ENCODE measurements around the gene SLC12A2.

The SLC12A2 gene

DNA sequence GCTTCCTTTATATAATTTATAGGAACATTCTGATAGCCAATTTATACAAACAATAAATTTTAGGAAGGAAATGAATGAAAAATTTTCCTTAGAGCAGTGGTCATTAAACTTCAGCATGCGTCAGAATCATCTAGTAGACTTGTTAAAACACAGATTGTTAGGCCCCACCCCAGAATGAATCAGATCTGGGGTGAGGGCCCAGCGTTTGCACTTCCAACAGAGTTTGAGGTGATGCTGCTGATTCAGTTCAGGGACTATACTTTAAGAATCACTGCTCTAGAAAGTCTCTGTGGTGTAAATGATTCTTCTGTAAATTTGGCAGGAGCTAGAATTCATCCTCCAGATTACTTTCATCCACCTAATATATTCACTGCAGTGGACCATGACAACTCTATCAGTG lies 80.4 kb downstream of the SLC12A2 start:
- no peaks in the 10 kb centered on the region for H3K79me2 ChIP-seq (ENCODE audit: low read length)
- H2AFZ ChIP-seq (ENCODE audit: low read depth, low read length) = no peak overlapping the region
- no peaks in the 10 kb centered on the region for H3K9me3 ChIP-seq (ENCODE audit: insufficient read depth, low read length)
- no peaks in the 10 kb centered on the region for H3K36me3 ChIP-seq (replicated peaks; ENCODE audit: low read depth, low read length)
- H4K20me1 ChIP-seq (ENCODE audit: insufficient read depth, low read length) = no peaks in the 10 kb centered on the region
- H3K4me2 ChIP-seq (ENCODE audit: low read length) = no peak overlapping the region
- no peak overlapping the region for H3K27ac ChIP-seq (ENCODE audit: low read length)
- TF ChIP-seq EZH2phosphoT487 (IDR thresholded peaks at IDR 0.05; ENCODE audit: low read depth) = no peak
- TF ChIP-seq, protein P1, sequence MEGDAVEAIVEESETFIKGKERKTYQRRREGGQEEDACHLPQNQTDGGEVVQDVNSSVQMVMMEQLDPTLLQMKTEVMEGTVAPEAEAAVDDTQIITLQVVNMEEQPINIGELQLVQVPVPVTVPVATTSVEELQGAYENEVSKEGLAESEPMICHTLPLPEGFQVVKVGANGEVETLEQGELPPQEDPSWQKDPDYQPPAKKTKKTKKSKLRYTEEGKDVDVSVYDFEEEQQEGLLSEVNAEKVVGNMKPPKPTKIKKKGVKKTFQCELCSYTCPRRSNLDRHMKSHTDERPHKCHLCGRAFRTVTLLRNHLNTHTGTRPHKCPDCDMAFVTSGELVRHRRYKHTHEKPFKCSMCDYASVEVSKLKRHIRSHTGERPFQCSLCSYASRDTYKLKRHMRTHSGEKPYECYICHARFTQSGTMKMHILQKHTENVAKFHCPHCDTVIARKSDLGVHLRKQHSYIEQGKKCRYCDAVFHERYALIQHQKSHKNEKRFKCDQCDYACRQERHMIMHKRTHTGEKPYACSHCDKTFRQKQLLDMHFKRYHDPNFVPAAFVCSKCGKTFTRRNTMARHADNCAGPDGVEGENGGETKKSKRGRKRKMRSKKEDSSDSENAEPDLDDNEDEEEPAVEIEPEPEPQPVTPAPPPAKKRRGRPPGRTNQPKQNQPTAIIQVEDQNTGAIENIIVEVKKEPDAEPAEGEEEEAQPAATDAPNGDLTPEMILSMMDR (IDR thresholded peaks at IDR 0.05; ENCODE audit: low read depth, low read length) = no peak
- H3K4me1 ChIP-seq (ENCODE audit: low read length) = no peaks in the 10 kb centered on the region
- no peak overlapping the region for H3K4me3 ChIP-seq (ENCODE audit: low read length)
- no peaks in the 10 kb centered on the region for H3K27me3 ChIP-seq (ENCODE audit: low read depth, low read length)
- no peak overlapping the region for H3K9ac ChIP-seq (ENCODE audit: low read length)

DNA sequence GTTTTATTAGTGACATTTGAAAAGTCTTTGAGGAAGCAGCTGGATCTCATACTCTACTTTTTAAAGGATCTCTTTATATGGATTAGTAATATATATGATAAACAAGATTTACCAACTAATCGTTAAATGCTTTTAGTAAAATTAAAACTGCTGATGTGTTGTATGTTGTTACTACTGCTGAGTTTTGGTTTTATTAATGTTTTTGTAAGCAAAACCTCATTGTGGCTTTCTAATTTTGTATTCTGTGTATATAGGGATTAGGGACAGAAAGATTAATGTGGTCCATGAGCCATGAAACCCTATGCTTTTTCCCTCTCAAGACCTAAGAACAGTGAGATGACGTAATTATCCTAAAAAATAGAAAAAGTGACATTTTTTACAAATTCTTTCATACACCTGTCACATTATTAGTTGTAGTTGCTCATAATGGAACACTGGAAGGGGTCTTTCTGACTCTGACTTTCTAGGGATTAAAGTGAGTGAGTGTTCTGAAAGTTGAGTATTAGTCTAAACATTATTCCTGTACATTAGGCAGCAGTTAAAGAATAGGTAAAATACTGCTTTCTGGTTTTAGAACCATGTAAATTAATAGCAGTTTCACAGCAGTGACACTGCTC lies 85.9 kb downstream of the SLC12A2 start:
- TF ChIP-seq EZH2phosphoT487 (IDR thresholded peaks at IDR 0.05; ENCODE audit: low read depth) = no peak
- TF ChIP-seq, protein P1 (IDR thresholded peaks at IDR 0.05; ENCODE audit: low read depth, low read length) = no peak
- Histone ChIP-seq H2AFZ (ENCODE audit: low read depth, low read length) (no peak overlapping the region), H3K9me3 (ENCODE audit: insufficient read depth, low read length) (no peaks in the 10 kb centered on the region)

DNA sequence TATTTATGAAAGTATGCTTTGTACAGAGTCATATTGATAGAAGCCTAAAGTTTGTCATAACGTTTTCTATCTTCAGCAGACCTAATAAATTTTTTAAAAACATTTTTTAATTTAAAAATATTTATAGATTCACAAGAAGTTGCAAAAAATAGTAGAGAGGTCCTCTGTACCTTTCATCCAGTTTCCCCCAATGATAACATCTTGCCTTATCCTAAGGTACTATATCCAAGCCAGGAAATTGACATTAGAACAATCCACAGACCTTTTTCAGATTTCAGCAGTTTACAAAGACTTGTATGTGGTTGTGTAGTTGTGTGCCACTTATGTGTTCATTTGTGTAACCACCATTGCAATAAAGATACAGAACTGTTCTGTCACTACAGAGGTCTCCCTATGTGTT lies 88.5 kb downstream of the SLC12A2 start:
- no peak for TF ChIP-seq EZH2phosphoT487 (IDR thresholded peaks at IDR 0.05; ENCODE audit: low read depth)
- TF ChIP-seq, protein P1 (IDR thresholded peaks at IDR 0.05; ENCODE audit: low read depth, low read length) = no peak
- H3K27me3 ChIP-seq (ENCODE audit: low read depth, low read length) = no peaks in the 10 kb centered on the region
- H2AFZ ChIP-seq (ENCODE audit: low read depth, low read length) = no peak overlapping the region
- H4K20me1 ChIP-seq (ENCODE audit: insufficient read depth, low read length) = no peaks in the 10 kb centered on the region
- no peak overlapping the region for H3K4me2 ChIP-seq (ENCODE audit: low read length)
- no peak overlapping the region for H3K9ac ChIP-seq (ENCODE audit: low read length)
- no peak overlapping the region for H3K4me3 ChIP-seq (ENCODE audit: low read length)
- no peaks in the 10 kb centered on the region for H3K79me2 ChIP-seq (ENCODE audit: low read length)
- no peaks in the 10 kb centered on the region for H3K9me3 ChIP-seq (ENCODE audit: insufficient read depth, low read length)
- no peak overlapping the region for H3K27ac ChIP-seq (ENCODE audit: low read length)
- H3K36me3 ChIP-seq (replicated peaks; ENCODE audit: low read depth, low read length) = no peaks in the 10 kb centered on the region
- no peaks in the 10 kb centered on the region for H3K4me1 ChIP-seq (ENCODE audit: low read length)

More for the DNA sequence above, 85.9 kb downstream of the SLC12A2 start:
- Histone ChIP-seq H3K9ac (ENCODE audit: low read length) (no peak overlapping the region), H3K27ac (ENCODE audit: low read length) (no peak overlapping the region), H3K27me3 (ENCODE audit: low read depth, low read length) (no peaks in the 10 kb centered on the region), H3K4me2 (ENCODE audit: low read length) (no peak overlapping the region), H3K36me3 (replicated peaks; ENCODE audit: low read depth, low read length) (no peaks in the 10 kb centered on the region), H4K20me1 (ENCODE audit: insufficient read depth, low read length) (no peaks in the 10 kb centered on the region), H3K4me1 (ENCODE audit: low read length) (no peaks in the 10 kb centered on the region), H3K4me3 (ENCODE audit: low read length) (no peak overlapping the region), H3K79me2 (ENCODE audit: low read length) (no peaks in the 10 kb centered on the region)

DNA sequence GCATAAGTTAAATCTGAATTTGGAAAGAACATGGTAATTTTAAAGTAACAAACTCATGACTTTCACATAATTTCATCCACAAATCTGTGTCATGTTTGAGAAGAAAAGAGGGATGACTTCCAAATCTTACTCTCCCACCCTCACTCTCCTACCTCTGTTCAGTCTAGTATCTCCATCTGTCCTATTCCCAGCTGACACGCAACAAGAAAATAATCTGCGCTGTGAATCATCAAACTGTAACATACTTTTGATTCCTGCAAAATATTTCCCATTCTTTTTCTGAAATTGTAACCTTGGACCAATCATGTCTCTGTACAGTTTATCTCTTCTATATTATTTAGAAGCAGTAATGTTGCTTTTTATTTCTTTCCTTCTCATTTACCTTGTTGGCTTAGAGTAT lies 91.4 kb downstream of the SLC12A2 start:
- Histone ChIP-seq H3K4me2 (ENCODE audit: low read length) (no peak overlapping the region), H3K9me3 (ENCODE audit: insufficient read depth, low read length) (no peaks in the 10 kb centered on the region), H4K20me1 (ENCODE audit: insufficient read depth, low read length) (no peaks in the 10 kb centered on the region), H3K9ac (ENCODE audit: low read length) (no peak overlapping the region), H3K27me3 (ENCODE audit: low read depth, low read length) (no peaks in the 10 kb centered on the region), H3K4me3 (ENCODE audit: low read length) (no peak overlapping the region), H3K36me3 (replicated peaks; ENCODE audit: low read depth, low read length) (no peaks in the 10 kb centered on the region), H2AFZ (ENCODE audit: low read depth, low read length) (no peak overlapping the region), H3K79me2 (ENCODE audit: low read length) (no peaks in the 10 kb centered on the region), H3K4me1 (ENCODE audit: low read length) (no peaks in the 10 kb centered on the region), H3K27ac (ENCODE audit: low read length) (no peak overlapping the region)
- TF ChIP-seq, protein P1 (IDR thresholded peaks at IDR 0.05; ENCODE audit: low read depth, low read length) = no peak
- TF ChIP-seq EZH2phosphoT487 (IDR thresholded peaks at IDR 0.05; ENCODE audit: low read depth) = no peak
